ENCODE results near the gene SPATA16.
A peak's percentile ranks its signal among the peaks of the same experiment; 100 is the strongest.
"Not testable (repeated sequence)": the region's sequence is repeated elsewhere in the genome, so short reads cannot be mapped to it uniquely, and the experiment has no call there.

SPATA16 gene

DNA sequence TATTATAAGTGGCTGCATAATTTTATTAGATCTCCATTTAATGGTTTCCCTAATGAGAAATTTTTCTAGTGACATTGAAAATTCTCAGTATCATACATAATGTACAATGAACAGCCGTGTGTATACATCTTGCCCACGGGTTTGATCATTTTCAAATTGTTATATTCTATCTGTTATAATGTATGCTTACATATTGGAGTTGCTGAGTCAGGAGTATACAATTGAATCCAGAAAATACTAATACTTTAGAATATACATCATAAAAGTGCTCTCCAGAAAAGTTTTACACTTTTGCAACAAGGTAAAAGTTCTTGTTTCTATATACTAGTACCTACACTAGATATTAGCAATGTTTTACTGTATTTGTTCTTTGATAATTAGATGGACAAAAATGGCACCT lies 82.8 kb downstream of the SPATA16 start:
- DNase-seq: no peak

DNA sequence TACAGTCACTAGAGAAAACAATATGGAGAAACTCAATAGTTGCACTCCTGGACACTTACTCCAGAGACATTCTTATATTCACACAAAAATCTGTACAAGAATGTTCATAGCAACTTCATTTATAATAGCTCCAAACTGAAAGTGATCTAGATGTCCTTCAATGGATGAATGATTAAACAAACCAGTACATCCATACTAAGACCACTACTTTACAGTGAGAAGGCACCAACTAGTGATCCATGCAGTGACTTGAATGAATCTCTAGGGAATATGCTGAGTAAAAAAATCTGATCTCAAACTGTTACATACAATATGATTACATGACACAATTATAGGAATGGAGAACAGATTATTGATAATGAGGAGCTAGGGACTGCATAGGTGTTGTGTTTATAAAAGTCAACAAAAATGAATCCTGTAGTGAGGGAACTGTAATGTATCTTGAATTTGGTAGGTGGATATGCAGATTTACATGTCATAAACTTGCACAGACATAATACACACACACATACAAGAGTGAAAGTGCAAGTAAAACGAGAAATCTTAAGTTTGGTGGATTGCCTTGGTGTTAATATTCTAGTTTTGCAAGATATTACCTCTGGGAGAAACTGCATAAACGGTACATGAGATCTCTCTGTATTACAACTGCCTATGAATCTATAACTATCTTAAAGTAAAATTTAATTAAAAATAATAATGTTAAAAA lies 85.7 kb downstream of the SPATA16 start:
- no peak for DNase-seq

DNA sequence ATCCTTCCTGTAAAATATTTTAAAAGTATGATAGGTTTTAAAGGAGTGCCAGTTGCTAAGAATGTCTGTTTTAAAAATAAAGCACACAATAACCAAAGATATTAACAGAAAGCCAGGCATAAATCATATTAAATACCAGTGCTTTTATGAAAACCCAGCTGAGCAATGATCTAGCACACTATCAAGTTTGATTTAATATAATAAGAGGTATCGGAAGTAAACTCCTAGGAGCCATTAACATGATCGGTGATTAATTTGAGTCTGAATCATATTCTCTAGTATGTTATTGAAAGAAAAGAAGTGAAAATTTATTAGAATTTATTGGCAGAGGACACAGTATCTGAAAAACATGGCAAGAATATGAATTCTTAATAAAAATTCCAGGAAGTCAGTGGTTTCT lies 91.7 kb downstream of the SPATA16 start:
- DNase-seq: no peak

DNA sequence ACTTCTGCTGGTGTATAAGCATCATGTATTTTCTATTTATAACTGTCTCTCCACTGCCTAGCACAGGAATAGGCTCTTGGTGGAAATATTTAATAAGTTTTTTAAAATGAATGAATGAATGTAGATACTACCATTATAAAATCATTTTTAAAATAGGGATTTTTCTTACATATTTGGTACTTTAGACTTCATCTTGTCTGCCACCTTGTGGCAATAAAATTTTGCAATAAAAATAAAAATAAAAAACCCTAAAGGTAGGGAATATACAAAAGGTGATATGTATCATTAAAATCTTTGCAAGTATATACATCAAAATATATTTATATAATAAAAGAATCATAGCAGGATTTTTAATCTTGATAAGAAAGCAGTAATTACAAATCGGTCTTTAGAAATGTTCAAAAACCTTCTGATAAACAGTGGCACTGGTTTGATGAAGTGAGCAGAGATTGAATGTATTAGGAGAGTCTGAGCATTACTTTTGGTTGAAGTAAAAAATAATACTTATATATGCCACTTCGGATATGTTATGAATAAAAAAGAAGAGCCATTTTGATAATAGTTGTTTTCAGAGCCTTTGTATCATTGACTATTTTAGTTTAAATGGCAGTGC lies 95.2 kb downstream of the SPATA16 start:
- no peak for DNase-seq

DNA sequence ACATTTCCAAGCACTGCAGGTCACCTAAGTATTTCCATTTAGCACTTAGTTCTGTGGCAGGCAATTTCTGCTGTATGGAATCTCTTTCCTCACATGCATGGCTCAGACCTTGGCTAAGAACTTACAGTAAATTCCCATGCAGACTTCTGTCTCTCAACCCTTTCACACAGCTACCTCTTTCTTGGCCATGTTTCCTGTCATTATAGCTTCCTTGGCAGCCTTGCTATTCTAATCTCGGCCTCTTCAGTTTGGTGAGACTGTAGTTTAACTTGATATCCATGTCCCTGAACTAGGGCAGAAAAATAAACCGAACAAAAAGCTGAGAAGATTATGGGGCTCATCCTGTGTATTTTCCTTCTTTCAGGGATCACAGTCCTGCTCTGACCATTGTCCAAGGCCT lies 96.0 kb downstream of the SPATA16 start:
- no peak for DNase-seq

DNA sequence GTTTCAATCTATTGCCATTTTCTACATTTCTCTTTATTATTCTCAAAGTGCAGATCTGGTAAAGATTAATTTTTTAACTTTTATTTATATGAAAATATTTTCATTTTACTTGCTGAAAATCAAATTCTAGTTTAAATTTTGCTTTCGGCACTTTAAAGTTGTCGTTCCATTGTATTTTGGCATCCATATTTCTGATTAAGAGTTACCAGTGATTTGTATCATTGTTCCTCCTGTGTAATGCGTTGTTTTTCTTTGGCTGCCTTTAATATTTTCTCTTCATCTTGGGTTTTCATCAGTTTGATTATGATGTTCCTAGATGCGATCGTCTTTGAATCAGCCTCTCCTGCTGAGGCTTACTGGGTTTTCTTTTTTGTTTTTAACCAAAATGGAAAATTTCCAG lies 97.3 kb downstream of the SPATA16 start:
- DNase-seq: no peak

DNA sequence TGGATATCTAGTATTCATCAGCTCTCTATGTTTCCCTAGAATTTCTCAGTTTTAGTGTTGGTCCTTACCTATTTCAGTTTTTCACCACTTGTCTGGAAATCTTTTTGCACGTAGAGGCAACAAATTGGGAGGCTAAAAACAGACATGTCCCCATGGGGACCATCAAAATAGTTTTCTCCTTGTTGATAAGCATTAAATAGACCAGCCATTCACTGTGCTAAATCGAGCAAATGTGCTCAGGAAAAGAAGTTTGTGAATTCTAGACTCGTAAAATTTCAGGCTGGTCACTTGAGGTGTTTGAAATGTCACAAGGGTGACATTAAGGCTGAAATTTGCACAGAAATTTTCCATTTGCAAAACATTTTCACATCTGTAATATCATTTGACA lies 102.6 kb downstream of the SPATA16 start:
- DNase-seq: no peak

DNA sequence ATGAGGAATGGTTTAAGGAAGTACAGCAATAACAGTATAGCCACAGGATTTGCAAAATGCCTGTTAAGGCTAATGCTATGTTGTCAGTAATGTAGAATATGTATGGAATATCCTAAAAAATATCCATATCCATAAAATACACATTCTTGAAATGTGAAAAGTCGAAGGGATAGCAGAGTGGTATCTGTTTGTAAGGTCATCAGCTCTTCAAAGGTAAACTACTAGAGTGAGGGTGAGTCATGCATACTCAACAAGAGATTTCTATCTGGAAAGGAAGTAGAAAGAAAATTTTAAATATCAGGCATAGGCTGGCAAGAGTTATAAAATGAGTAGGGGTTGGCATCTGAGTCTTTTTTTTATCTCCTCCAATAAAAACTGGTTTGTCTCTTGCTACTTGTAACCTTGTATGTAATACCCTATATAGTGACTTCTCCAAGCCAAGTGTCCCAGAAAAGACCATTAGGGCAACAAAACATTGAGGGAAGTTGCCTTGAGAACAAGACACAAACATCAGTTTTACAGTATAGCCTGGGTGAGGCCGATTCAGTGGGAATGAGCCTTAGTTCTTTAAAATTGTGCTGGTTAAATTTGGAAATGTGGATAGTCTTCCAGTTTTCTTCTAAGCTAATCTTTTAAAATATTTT lies 103.1 kb downstream of the SPATA16 start:
- no peak for DNase-seq

DNA sequence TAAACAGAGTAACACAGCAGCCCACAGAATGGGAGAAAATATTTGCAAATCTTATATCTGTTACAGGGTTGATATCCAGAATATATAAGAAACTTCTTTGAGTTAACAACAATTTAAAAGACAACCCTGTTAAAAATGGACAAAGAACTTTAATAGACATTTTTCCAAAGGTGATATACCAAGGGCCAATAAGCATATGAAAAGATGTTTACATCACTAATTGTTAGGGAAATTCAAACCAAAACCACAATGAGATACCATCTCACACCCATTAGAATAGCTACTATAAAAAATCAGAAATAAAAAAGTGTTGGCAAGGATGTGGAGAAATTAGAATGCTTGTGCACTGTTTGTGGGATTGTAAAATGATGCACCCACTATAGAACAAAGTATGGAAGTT lies 110.8 kb downstream of the SPATA16 start:
- DNase-seq: no peak

DNA sequence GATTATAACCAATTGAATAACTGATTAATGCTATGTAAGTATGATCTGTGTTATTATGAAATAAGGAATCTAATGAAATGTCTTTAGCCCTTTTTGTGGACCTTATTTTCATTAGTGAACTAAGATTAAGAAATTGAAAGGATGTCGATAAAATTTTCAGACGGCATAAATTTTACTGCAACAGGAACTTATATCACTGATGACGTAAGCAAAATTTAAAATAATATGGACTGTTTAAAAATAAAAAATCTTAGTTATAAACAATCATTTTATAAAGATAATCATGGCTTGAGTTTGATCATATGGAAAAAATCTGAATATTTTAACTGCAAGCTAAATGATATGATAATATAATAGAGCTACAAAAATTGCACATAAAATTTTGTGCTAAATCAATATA lies 112.7 kb downstream of the SPATA16 start:
- no peak for DNase-seq

DNA sequence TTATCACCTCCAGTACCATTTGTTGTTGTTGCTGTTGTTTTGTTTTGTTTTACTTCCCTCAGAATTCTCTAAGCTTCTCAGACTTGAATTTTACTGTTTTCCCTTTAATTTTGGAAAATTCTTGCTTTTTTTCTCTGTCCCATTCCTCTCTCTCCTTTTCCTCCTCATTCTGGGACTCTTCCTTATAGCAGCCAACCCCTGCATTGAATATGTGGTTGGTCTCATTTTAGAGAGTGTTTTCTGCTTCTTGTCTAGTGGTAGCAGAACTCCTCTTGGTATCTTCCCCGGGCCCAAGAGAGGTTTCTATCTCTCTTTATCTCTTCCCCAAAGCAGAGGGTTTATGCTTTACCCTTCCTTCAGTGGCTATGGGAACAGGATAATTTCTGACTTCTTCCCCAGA lies 113.6 kb downstream of the SPATA16 start:
- DNase-seq: no peak

DNA sequence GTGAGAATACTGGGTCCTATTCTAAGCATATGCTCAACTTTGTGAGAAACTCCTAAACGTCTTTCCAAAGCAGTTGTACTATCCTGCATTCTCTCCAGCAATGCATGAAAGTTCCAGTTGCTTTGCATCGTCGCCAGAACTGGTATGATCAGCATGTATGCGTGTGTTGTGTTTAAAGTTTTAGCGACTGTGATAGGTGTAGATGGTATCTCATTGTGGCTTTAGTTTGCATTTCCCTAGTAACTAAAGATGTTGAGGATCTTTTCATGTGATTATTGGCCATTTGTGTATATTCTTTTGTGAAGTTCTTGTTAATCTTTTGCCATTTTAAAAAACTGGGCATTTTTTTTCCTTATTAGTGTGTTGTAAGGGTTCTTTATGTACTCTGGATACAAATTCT lies 115.1 kb downstream of the SPATA16 start:
- no peak for DNase-seq

DNA sequence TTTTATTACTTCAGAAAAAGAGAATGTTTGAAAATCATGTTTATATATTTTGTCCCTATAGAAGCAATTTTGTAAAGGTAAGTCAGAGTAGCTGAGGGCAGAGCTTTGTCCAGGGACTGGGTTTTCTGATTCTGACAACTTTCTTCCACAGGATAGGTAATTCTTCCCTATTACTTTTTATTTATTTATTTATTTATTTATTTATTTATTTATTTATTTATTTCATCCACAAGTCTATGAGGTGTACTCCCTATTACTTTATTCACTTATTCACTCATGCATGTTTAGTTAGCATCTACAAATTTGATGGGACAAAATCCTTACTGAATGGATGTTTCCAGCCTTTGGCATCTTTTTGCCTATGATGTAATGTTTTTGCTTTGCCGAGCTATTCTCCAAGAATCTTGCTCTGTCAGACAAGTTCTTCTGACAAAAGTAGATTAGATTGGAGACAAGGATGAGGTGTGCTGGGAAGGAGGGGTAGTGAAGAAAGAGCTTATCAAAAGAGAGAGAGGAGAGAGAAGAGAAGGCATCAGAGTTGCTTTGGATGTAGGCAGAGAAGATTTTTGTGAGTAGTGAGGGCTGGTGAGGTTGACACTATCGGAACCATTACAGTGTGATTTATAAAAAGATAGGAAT lies 119.4 kb downstream of the SPATA16 start:
- no peak for DNase-seq

DNA sequence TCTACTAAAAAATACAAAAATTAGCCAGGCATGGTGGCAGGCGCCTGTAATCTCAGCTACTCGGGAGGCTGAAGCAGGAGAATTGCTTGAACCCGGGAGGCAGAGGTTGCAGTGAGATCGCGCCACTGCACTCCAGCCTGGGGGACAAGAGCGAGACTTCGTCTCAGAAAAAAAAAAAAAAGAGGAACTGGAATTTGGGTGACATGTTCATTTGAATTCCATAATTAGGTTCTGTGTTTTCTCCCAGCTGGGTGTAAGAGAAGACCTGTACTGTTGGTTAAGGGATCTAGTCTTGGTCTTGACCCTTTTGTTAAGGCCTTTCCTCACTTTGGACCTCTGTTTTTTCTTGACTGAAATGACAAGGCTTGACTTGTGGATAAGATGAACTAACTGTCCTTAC lies 120.9 kb downstream of the SPATA16 start:
- DNase-seq: not testable (repeated sequence)

DNA sequence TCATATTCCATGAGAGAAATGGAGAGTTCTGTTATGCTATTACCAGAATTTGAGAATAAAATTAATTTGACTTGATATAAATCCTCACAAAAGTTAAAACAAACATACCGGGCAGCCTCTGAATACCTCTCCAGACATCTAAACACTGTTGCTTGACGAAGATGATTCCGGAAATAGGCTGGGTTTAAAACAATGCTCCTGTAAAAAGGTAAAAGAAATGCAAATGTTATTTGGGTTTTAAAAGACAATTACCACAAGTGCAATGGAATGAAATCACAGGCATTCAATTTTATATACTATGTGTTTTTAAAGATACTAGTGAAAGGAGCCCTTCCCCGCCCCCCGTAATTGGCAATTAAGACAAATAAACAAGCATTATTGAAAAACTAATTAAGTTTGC lies 121.7 kb downstream of the SPATA16 start:
- DNase-seq: no peak

DNA sequence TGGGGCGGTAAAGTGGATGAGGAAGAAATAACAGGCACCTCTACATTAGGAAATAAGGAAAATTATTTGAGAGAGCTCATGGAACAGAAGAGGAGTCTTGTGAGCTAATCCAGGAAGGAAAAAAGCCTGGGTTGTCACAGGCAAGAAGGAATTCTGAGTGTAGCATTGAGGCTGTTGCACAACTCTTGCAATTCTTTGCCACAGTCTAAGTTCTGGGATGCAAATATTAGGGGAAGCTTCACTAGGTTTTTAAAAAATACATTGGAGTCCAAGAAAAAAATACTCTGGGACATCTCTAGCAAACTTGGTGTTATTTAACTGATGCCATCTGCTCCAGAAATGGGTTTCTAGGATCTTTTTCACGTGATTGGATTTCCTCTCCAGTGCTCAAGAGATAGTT lies 122.3 kb downstream of the SPATA16 start:
- no peak for DNase-seq

DNA sequence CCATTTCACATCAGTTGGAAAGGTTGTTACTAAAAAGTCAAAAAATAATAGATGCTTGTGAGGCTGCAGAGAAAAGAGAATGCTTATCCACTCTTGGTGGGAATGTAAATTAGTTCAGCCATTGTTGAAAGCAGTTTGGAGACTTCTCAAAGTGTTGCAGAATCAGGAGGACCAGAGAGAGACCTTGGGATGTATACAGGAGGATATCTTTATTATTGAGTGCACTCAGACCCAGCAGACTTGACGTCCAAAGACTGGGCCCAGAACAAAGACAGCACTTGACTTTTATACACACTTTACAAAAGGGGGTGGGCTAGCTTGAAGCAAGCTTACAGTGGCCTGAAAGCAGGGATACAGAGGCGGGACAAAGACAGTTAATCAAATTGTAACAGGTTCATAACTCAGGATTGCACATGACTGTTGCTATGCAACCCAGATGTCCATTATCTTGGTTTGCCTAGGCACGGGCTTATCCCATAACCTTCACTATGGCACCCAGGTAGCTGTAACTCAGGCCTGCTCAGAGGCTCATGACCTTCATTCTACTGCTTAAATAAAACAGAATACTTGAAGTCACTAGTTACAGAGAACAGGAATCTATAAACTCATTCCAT lies 127.7 kb downstream of the SPATA16 start:
- DNase-seq: no peak

DNA sequence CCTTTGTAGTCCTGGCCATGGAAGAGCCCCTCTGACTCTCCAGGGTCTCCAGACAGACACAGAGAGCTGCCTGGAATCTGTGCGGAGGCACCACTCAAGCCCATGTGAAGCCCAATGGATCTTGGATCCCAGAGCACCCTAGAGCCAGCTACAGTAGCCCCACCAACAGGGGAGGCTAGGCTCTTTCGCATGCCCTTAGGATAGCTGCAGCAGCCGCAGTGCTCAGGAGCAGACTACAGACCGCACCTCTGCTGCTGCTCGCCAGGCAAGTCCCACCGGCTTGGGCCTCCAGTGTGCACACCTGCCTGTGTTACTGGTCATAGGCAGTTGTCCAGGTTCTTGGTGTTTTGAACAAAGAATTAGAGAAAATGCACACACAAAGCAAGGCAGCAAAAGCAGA lies 131.6 kb downstream of the SPATA16 start:
- DNase-seq: peak; percentile 82

DNA sequence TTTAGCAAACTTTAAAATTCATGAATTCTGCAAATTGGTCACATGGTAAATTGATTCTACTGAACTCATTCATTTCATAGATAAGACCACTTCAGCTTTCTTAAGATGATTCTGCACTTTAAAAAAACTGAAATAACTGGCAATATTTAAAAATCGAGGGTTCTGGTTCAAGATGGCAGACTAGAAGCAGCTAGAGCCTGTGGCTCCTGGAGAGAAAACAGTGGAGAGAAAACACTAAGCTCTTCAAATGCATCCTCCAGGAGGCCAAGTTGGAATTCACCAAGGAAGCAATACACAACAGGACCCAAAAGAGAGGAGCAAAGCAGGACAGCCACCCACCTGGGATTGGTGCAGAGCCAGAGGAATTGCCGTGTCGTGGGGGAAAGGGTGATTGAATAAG lies 132.1 kb downstream of the SPATA16 start:
- no peak for DNase-seq

DNA sequence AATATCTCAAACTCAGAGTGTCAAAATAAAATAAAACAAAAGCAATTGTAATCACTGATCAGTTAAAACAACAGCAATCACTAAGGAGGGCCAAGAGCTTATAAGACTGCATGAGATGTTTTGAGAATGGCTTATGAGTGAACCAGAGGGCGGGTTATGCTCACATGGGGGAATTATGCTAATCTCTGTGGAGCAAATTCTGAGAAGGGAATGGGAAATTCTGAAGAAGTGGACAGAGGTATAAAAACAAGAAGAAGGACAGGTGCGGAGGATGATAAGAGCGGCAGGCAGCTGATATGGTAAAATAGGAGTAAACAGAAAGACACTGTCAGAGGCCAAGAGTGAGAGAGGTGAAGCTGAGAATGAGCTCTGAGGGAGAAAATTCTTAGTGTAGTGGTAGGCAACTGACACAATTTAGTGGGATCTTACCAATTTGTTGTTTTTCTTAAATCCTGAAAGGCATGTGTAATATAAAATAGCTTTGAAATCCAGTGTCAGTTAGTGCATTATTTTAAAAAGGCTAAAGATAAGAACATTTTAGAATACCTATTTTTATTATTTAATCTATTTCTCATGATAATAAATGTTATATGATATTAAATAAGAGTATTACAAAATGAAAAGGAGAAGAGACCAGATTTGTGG lies 133.8 kb downstream of the SPATA16 start:
- DNase-seq: no peak

DNA sequence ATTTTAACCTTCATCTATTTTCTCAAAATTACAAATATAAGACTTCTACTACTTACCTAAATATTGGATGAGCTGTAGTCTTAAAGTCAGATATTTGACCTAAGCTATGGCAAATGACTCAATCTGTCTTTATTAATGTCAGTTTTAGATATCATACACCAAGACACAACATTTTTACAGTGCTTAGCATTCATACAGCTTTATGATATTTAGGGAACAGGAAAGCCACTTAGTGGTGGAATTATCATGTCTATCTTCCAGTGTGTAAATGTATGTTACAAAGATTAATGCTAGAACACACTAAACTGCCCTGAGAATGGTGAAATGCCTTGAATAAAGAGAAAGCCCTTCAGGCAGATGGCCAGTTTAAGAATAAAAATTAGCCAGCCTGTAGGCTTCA lies 135.0 kb downstream of the SPATA16 start:
- DNase-seq: no peak

DNA sequence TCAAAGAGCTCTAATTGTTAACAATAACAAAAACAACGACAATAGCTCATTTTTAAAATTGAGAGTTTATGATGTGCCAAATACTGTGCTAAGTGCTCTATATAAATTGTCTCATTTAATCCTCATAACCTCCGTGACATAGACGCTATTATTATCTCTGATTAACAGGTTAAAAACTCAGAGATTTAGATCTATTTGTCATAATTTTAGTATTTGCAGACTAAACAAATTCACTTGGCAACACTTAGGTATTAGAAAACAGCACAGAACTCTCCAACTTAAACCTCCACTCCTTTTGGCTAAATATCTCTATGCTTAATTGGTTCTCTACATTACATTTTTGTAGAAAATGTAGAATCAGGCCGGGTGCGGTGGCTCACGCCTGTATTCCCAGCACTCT lies 136.4 kb downstream of the SPATA16 start:
- DNase-seq: no peak

DNA sequence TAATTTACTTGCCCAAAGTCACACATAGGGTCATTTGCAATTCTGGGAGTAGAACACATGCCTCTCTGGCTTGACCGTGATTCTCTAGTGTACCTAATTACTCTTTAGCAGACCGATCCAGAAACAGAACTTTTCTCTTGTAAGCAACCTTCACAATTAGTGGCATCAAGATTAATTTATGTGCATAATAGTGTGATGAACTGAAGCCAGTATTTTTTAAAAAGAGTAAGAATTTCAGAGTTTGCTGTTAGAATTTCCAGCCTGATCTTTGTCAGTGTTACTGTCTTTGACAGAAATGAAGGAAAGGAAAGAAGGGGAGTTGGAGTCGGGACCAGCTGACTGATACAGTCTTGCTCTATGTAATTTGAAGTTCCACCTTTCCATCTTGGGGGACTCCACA lies 137.1 kb downstream of the SPATA16 start:
- DNase-seq: no peak
